Astrocyte (in vitro differentiated cells and primary cell): ENCODE data around the gene RBM17. TPM values are rescaled to one million over a fixed set of nuclear protein-coding genes. Genes with fewer than 3 reads are reported as not detected.

Source experiments
- DNase-seq: peaks from one replicate; pipeline ENCODE4 v3.0.0-alpha.2; 2010; ENCODE audit warnings: low read depth
- FAIRE-seq: peaks from 2 replicates; lab custom pipeline; 2011; peaks lifted over from hg19 to GRCh38; lab: Jason Lieb, UNC
- H2AFZ ChIP-seq: 2 replicates; pipeline ENCODE4 v1.6.0; 2012; ENCODE audit warnings: low read depth, low read length, inconsistent platforms
- H3K27ac ChIP-seq: 2 replicates; pipeline ENCODE4 v1.5.1; 2011; ENCODE audit warnings: low read depth, low read length, inconsistent platforms
- H3K27me3 ChIP-seq: 2 replicates; pipeline ENCODE4 v1.6.0; 2011; ENCODE audit warnings: low read length, inconsistent platforms; ENCODE audit not compliant: insufficient read depth
- H3K36me3 ChIP-seq: 2 replicates; pipeline ENCODE4 v1.5.1; 2011; ENCODE audit warnings: low read length, inconsistent platforms; ENCODE audit not compliant: insufficient read depth
- H3K4me1 ChIP-seq: 2 replicates; pipeline ENCODE4 v1.5.1; 2011; ENCODE audit warnings: low read length, inconsistent platforms; ENCODE audit not compliant: insufficient read depth
- H3K4me2 ChIP-seq: 2 replicates; pipeline ENCODE4 v1.6.0; 2012; ENCODE audit warnings: low read length, inconsistent platforms
- H3K4me3 ChIP-seq: 2 replicates; pipeline ENCODE4 v1.5.1; 2011; ENCODE audit warnings: low read depth, mild to moderate bottlenecking, low read length, inconsistent platforms; ENCODE audit not compliant: insufficient read depth
- H3K79me2 ChIP-seq: 2 replicates; pipeline ENCODE4 v1.6.0; 2012; ENCODE audit warnings: mild to moderate bottlenecking, low read length, inconsistent platforms; ENCODE audit not compliant: insufficient read depth
- H3K9ac ChIP-seq: 2 replicates; pipeline ENCODE4 v1.6.0; 2012; ENCODE audit warnings: mild to moderate bottlenecking, low read length, inconsistent platforms
- H3K9me3 ChIP-seq: 2 replicates; pipeline ENCODE4 v1.5.1; 2012; ENCODE audit warnings: low read depth, mild to moderate bottlenecking, low read length, inconsistent platforms; ENCODE audit not compliant: insufficient read depth
- H4K20me1 ChIP-seq: 2 replicates; pipeline ENCODE4 v1.6.0; 2012; ENCODE audit warnings: low read length, inconsistent platforms; ENCODE audit not compliant: insufficient read depth
- H3K27ac Mint-ChIP-seq: one replicate; pipeline ENCODE4 v1.8.0; 2021; ENCODE audit warnings: mild to moderate bottlenecking, mixed read lengths; ENCODE audit not compliant: unreplicated experiment
- H3K27me3 Mint-ChIP-seq: one replicate; pipeline ENCODE4 v1.8.0; 2021; ENCODE audit warnings: low read depth, mixed read lengths; ENCODE audit not compliant: unreplicated experiment
- H3K36me3 Mint-ChIP-seq: one replicate; pipeline ENCODE4 v1.8.0; 2021; ENCODE audit warnings: low read depth, mixed read lengths; ENCODE audit not compliant: unreplicated experiment
- H3K4me1 Mint-ChIP-seq: one replicate; pipeline ENCODE4 v1.8.0; 2021; ENCODE audit warnings: low read depth, mixed read lengths; ENCODE audit not compliant: unreplicated experiment
- H3K4me3 Mint-ChIP-seq: one replicate; pipeline ENCODE4 v1.8.0; 2021; ENCODE audit warnings: mild to moderate bottlenecking, moderate library complexity, mixed read lengths; ENCODE audit not compliant: unreplicated experiment
- H3K9me3 Mint-ChIP-seq: one replicate; pipeline ENCODE4 v1.8.0; 2021; ENCODE audit warnings: mild to moderate bottlenecking, mixed read lengths; ENCODE audit not compliant: unreplicated experiment
- EZH2 ChIP-seq: IDR thresholded peaks from 2 replicates; pipeline ENCODE4 v1.6.1; 2012; ENCODE audit warnings: mild to moderate bottlenecking, low read length, inconsistent platforms; ENCODE audit not compliant: insufficient read depth
- total RNA-seq: library from RNA; stranded (reverse); gene quantifications from 2 replicates; pipeline ENCODE4 v1.2.1, GENCODE V29; 2021
- TF ChIP-seq, protein P1 (sequence below): IDR thresholded peaks from 2 replicates; pipeline ENCODE4 v1.5.1; 2011; ENCODE audit warnings: low read depth, mild to moderate bottlenecking, inconsistent platforms, low read length, moderate library complexity; ENCODE audit not compliant: insufficient read depth

The RBM17 gene
- total RNA-seq, 1 donor from 2014 or later, result 71.3 TPM

DNA sequence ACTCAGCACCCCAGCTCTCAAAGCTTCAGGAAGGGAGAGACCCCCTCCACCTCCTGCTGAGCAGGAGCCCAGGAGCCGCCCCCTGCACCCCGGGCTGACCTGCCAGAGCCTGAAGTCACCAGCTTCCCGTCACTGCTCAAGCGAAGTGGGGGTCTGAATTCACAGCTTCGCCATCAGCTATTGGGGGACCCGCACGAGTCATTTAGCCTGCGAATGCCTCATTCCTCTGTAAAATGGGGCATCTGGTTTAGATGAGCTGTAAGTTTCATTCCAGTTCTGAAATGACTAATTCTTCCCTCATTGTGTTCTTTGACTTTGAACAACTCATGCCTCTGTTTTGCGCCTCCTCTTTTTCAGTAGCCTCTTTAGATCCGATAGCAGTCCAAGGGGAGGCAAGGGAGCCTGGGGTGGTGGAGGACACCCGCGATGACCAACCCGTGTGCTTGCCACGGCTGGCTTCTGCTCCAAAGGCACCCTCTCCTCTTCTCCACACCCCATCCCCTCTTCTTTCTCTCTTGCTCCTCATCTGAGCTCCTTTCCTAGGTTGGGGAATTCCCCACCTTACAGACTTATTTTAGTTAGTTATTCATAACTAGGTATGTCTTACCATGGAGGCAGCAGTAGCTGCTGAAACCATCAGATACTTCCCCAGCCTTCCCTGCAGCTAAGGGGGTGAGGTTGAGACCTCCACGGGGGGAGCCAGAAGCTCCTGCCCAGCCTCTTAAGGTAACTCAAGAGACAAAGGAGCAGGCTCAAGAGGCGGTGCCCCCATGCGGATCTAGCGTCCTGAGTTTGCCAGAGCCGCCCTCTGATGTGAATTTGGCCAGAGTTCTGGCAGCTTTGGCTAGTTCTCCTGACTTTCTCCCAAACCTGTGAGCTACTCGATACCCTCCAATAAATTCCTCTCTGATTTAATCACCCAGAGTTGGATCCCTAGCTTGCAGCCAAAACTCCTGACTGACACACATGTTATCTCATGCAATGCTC lies 47.7 kb downstream of the RBM17 start:
- Histone ChIP-seq H3K79me2 (no peaks in the 10 kb centered on the region), H4K20me1 (no peaks in the 10 kb centered on the region), H3K27me3 (peaks cover 5% of the 10 kb centered on the region), H3K4me1 (peaks cover 27% of the 10 kb centered on the region), H3K4me2 (peak overlapping the region; percentile 80), H3K9ac (peak overlapping the region; percentile 56), H2AFZ (peak overlapping the region; percentile 48), H3K9me3 (no peaks in the 10 kb centered on the region), H3K27ac (peak overlapping the region; percentile 70), H3K4me3 (no peak overlapping the region), H3K36me3 (no peaks in the 10 kb centered on the region)
- no peak for TF ChIP-seq EZH2
- TF ChIP-seq, protein P1, sequence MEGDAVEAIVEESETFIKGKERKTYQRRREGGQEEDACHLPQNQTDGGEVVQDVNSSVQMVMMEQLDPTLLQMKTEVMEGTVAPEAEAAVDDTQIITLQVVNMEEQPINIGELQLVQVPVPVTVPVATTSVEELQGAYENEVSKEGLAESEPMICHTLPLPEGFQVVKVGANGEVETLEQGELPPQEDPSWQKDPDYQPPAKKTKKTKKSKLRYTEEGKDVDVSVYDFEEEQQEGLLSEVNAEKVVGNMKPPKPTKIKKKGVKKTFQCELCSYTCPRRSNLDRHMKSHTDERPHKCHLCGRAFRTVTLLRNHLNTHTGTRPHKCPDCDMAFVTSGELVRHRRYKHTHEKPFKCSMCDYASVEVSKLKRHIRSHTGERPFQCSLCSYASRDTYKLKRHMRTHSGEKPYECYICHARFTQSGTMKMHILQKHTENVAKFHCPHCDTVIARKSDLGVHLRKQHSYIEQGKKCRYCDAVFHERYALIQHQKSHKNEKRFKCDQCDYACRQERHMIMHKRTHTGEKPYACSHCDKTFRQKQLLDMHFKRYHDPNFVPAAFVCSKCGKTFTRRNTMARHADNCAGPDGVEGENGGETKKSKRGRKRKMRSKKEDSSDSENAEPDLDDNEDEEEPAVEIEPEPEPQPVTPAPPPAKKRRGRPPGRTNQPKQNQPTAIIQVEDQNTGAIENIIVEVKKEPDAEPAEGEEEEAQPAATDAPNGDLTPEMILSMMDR, result no peak
- Mint-ChIP-seq H3K27ac (peak overlapping the region; percentile 53), H3K9me3 (no peaks in the 10 kb centered on the region), H3K36me3 (no peaks in the 10 kb centered on the region), H3K4me1 (peaks cover 20% of the 10 kb centered on the region), H3K27me3 (peaks cover 10% of the 10 kb centered on the region), H3K4me3 (no peak overlapping the region)
- peak; percentile 59 for FAIRE-seq
- peak; percentile 78 for DNase-seq

DNA sequence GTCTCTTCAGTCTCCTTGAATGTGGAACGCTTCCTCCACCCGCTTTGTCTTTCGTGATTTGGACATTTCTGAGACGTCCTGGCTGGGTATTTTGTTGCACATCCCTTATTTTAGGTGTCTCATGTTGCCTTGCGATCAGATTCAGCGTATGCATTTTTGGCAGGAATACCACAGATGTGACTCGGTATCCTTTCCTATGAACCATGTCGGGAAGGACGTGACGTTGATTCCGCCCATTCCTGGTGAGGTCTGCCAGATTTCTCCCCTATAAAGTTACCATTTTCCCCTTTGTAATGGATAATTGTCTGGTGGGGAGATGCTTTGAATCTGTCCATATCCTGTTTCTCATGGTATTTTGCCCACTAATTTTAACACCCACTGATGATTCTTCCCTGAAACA lies 49.6 kb downstream of the RBM17 start:
- no peak for DNase-seq
- Histone ChIP-seq H3K9ac (no peak overlapping the region), H4K20me1 (no peaks in the 10 kb centered on the region), H3K4me1 (peaks cover 38% of the 10 kb centered on the region), H3K36me3 (no peaks in the 10 kb centered on the region), H3K27ac (no peak overlapping the region), H3K4me3 (no peak overlapping the region), H2AFZ (no peak overlapping the region), H3K4me2 (no peak overlapping the region), H3K9me3 (no peaks in the 10 kb centered on the region), H3K79me2 (no peaks in the 10 kb centered on the region), H3K27me3 (peaks cover 5% of the 10 kb centered on the region)
- FAIRE-seq, result no peak
- no peak overlapping the region for H3K4me3 Mint-ChIP-seq
- H3K27me3 Mint-ChIP-seq, result peaks cover 10% of the 10 kb centered on the region
- H3K9me3 Mint-ChIP-seq, result no peaks in the 10 kb centered on the region
- H3K4me1 Mint-ChIP-seq, result peaks cover 29% of the 10 kb centered on the region
- no peak overlapping the region for H3K27ac Mint-ChIP-seq
- H3K36me3 Mint-ChIP-seq, result no peaks in the 10 kb centered on the region
- TF ChIP-seq, protein P1, result no peak
- no peak for TF ChIP-seq EZH2

DNA sequence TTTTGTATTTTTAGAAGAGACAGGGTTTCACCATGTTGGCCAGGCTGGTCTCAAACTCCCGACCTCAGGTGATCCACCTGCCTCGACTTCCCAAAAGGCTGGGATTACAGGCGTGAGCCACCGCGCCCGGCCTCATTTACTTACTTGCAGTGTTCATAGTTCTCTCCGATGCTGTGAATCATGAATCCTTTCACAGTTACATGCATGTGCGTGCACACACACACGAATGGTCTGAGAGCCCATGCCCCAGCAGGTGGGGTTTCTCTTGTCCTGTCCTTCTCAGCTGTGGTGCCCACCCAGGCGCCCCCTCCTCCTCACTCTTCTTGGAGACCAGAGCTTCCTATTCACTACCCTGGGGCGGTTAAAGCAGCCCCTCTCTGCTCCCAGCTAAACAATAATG lies 50.6 kb downstream of the RBM17 start:
- peaks cover 29% of the 10 kb centered on the region for H3K4me1 Mint-ChIP-seq
- H3K36me3 ChIP-seq, result no peaks in the 10 kb centered on the region
- FAIRE-seq (no peak), DNase-seq (no peak)
- no peaks in the 10 kb centered on the region for H3K9me3 ChIP-seq
- no peak overlapping the region for H3K4me2 ChIP-seq
- H3K79me2 ChIP-seq, result peaks cover 2% of the 10 kb centered on the region
- no peak overlapping the region for H3K27ac ChIP-seq
- H3K4me1 ChIP-seq, result peaks cover 38% of the 10 kb centered on the region
- peaks cover 10% of the 10 kb centered on the region for H3K27me3 Mint-ChIP-seq
- no peaks in the 10 kb centered on the region for H3K36me3 Mint-ChIP-seq
- H2AFZ ChIP-seq, result no peak overlapping the region
- H3K9ac ChIP-seq, result no peak overlapping the region
- H3K27me3 ChIP-seq, result peaks cover 5% of the 10 kb centered on the region
- no peak overlapping the region for H3K4me3 ChIP-seq
- TF ChIP-seq EZH2, result no peak
- TF ChIP-seq, protein P1, result no peak
- H3K4me3 Mint-ChIP-seq, result no peak overlapping the region
- H3K9me3 Mint-ChIP-seq, result no peaks in the 10 kb centered on the region
- no peaks in the 10 kb centered on the region for H4K20me1 ChIP-seq
- H3K27ac Mint-ChIP-seq, result peak overlapping the region; percentile 47
